Activated B cell treated with CpG ODN at 0.5 μM for 24 hours (primary cell): ENCODE measurements around the gene LRRC66. TPM values are rescaled to one million over a fixed set of nuclear protein-coding genes. Genes with fewer than 3 reads are reported as not detected.

Experiments
- ATAC-seq: fragments of 200-7000 bp; cut with Tn5 transposase; one replicate; pipeline ENCODE4 v1.10.0; 2021; ENCODE audit warnings: low read depth, mild to moderate bottlenecking, moderate library complexity
- CTCF ChIA-PET: fragments of 350-600 bp; sonication (Branson Sonifier 250); formaldehyde crosslinking; loops from one replicate; lab custom pipeline; 2021; ENCODE audit warnings: antibody characterized with exemption; lab: Charles Lee
- POLR2A ChIA-PET: fragments of 350-600 bp; sonication (Branson Sonifier 250); formaldehyde crosslinking; loops from one replicate; lab custom pipeline; 2021; ENCODE audit warnings: antibody characterized with exemption; lab: Charles Lee
- DNase-seq: peaks from one replicate; pipeline ENCODE4 v3.0.0; 2022
- H3K27ac Mint-ChIP-seq: one replicate; pipeline ENCODE4 v1.8.0; 2020; ENCODE audit warnings: mixed read lengths
- H3K27me3 Mint-ChIP-seq: one replicate; pipeline ENCODE4 v1.8.0; 2021; ENCODE audit warnings: mixed read lengths
- H3K36me3 Mint-ChIP-seq: one replicate; pipeline ENCODE4 v1.8.0; 2021; ENCODE audit warnings: low read depth, mixed read lengths
- H3K4me1 Mint-ChIP-seq: one replicate; pipeline ENCODE4 v1.8.0; 2021; ENCODE audit warnings: mixed read lengths
- H3K4me3 Mint-ChIP-seq: one replicate; pipeline ENCODE4 v1.8.0; 2020; ENCODE audit warnings: mild to moderate bottlenecking, mixed read lengths
- H3K9me3 Mint-ChIP-seq: one replicate; pipeline ENCODE4 v1.8.0; 2020; ENCODE audit warnings: mixed read lengths
- CTCF ChIP-seq: fragments of 200-600 bp; IDR thresholded peaks from one replicate; pipeline ENCODE4 v1.8.0; 2022; ENCODE audit warnings: antibody characterized with exemption, mild to moderate bottlenecking
- intact Hi-C: fragments of 100-400 bp; cut with micrococcal nuclease; formaldehyde crosslinking; loops from one replicate; pipeline ENCODE4 v1.15.1; 2024
- total RNA-seq: library from RNA; stranded (reverse); gene quantifications from 2 replicates; pipeline ENCODE4 v1.2.3, GENCODE V29; 2022

LRRC66 gene
- total RNA-seq, 1 donor from 2014 or later = 0.47 TPM

GRCh38 chr4:51958199-51958968 is 61.8 kb downstream of the LRRC66 start:
- CTCF ChIA-PET = no interaction called here
- peaks cover 2% of the 10 kb centered on the region for H3K27me3 Mint-ChIP-seq
- H3K4me1 Mint-ChIP-seq = no peaks in the 10 kb centered on the region
- no peak overlapping the region for H3K4me3 Mint-ChIP-seq
- ATAC-seq (no peak), DNase-seq (no peak)
- H3K27ac Mint-ChIP-seq = no peak overlapping the region
- peaks cover 5% of the 10 kb centered on the region for H3K9me3 Mint-ChIP-seq
- no peaks in the 10 kb centered on the region for H3K36me3 Mint-ChIP-seq
- intact Hi-C loops = no loop called here
- POLR2A ChIA-PET = no interaction called here
- no peak for TF ChIP-seq CTCF

Other genes starting within 250 kb of the LRRC66 start
- gene DCUN1D4, start 177.2 kb downstream of the LRRC66 start, total RNA-seq = 23.0 and 23.9 TPM in 2 replicates
- 6.5 and 10.8 TPM in 2 replicates for gene SGCB, start 17.9 kb upstream of the LRRC66 start, total RNA-seq
- 1.9 and 2.8 TPM in 2 replicates for gene SPATA18, start 30.9 kb upstream of the LRRC66 start, total RNA-seq